Non-pigmented ciliary epithelial cell (primary cell): ENCODE measurements around the gene JUN.
"Not testable (repeated sequence)": the region's sequence is repeated elsewhere in the genome, so short reads cannot be mapped to it uniquely, and the experiment has no call there.

ENCODE experiments used
- DNase-seq: peaks from one replicate; pipeline ENCODE4 v3.0.0-alpha.2; 2010; ENCODE audit warnings: low read depth

Gene JUN

DNA sequence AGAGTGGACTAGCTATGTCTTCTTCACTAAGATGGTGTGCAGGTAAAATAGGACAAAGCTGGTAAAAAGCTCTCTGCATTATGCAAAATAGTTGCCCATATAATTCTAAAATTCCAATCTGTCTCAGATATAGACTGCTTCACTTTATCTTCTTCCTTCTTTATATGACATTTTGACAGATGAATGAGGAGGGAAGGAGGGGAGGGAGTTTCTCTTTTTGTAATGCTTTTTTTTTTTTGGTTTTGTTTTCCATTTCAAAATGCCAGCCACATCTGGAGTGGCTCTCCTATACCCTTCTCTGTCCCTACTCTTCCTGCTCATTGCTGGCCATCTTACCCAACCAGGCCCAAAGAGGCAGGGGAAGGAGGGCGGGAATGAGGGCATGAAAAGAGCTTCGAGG is 24.2 kb upstream of the JUN start:
- no peak for DNase-seq

DNA sequence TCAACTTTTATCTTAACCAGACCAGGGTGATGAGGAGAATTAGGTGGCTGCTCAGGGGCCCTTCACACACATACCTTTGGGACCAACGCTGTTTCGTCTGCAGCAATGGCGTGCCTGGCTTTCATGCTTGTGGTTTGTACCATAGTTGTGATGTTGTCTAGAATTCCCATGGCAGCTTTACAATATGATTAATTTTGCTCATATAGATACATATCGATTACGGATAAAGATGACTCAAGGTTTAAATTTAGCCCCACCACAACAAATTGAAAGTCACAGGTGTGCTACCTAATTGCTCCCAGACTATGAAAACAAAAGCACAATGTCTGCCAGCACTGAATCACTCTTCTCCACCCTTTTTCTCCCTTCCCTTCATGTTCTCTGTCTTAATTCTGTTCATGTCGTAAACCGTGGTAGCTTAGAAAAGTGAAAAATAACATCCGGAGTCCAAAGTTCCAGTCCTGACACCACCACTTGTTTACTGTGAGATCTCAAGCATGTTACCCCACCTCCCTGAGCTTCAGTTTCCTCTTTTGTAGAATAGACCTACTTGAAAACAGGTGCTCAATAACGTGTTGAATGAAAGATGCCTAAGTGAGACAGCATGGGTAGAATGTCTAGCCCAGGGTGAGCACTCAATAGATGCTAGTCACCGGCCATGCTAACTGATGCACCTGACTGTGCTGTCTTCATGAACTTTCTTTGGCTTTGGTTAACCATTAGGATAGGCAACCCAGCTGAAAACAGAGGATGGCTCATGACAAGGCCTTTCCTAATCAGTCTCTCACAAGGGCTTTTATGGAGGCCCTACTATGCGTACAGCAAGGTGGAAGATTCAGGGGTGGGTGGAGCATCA is 22.1 kb upstream of the JUN start:
- no peak for DNase-seq

- no peak for DNase-seq
Measured at GRCh38 chr1:58804853-58805565, 21.2 kb upstream of the JUN start.

GRCh38 chr1:58803858-58804257 is 20.0 kb upstream of the JUN start:
- no peak for DNase-seq

GRCh38 chr1:58802640-58803399 is 19.0 kb upstream of the JUN start:
- no peak for DNase-seq

GRCh38 chr1:58801286-58801685 is 17.4 kb upstream of the JUN start:
- not testable (repeated sequence) for DNase-seq

DNA sequence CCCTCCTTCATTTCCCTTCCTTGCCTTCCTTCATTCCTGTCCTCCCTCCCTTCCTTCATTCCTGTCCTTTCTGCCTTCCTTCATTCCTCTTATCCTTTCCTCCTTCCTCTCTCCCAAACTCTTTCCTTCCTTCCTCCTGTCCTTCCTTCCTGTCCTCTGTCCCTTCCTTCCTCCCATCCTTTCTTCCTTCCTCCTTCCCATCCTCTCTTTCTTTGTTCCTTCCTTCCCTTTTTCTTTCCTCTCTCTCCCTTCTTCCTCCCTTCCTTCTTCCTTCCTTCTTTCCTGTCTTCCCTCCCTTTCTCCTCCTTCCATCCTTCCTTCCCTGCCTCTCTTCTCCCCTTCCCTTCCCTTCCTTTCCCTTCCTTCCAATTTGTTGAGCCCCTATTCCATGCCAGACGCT is 15.8 kb upstream of the JUN start:
- DNase-seq, result no peak

DNA sequence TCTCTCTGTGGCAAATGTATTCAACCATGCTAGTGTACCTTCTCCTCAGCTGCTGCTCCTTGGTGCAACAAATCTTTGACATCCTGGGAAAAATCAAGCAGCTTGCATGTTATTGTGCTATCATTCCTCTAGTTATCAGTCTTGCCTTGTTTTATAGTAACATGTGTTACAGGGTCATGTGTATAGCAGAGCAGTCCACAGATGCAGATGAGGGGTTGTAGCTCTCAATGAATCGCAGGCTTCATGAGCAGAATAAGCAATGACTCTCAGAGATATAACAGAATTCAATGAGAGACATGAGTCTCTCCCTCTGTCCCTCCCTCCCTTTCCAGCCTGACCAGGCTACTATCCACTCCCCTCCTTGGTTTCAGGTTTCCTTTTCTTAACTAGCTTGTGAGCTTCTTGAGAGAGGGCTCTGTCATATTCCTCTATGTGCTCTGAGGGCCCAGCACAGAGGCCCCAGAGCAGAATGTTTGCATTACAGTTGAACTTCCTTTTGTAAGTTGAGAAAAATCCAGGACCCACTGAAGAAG is 15.1 kb upstream of the JUN start:
- DNase-seq, result no peak

DNA sequence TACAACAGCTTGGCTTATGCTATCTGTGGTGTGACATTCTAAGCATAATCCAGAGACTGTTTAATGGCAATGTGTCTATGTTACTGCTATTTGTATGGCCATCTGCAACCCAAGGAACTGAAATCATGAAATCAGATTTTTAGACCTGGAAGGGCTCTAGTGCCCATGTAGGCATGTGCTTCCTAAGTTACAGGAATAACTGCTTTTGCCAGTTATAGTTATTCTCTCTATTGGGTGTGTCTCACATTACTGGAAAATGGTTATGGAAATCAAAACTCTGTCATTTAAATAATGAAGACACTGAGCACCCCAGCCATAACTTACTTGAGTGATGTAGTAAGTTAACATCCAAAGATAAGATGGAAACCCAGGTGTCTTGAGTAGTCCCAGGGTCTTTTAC is 12.6 kb upstream of the JUN start:
- no peak for DNase-seq

DNA sequence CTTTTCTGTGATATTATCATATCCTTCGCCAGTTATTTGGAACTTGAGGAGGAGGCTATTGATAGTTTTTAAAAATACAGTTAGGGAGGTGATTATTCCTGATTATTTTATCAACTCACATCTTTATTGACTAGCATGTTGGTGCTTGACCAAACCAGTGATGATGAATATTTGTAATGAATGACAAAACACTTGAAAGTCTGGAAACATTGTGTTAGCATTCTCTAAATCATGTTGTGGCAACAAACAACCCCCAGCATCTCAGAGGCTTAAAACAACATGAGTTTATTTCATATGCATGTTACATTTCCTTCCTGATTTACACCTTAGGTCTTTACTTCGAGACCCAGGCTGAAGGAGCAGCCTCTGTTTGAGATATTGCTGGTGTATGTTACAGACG is 10.7 kb upstream of the JUN start:
- DNase-seq, result no peak

DNA sequence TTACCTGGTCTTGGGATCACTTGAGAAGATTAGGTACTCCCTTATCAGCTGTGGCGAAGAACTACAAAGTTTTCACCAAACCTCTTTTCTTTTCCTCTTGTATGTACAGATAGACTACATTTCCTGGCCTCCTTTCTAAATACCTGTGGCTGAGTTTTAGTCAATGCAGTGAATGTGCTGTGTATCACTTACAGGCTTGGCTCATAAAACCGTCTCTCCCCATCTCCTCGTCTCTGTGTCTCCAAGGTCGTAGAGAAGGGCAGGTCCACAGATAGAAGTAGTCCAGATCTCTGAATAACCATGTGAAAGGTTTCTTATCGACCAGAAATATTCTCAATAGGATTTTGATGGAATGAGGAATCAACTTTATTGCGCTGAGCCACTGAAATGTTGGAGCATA is 9.0 kb upstream of the JUN start:
- DNase-seq, result no peak

GRCh38 chr1:58791106-58791505 is 7.3 kb upstream of the JUN start:
- no peak for DNase-seq

- no peak for DNase-seq
Measured at GRCh38 chr1:58789996-58790660, 6.3 kb upstream of the JUN start.

DNA sequence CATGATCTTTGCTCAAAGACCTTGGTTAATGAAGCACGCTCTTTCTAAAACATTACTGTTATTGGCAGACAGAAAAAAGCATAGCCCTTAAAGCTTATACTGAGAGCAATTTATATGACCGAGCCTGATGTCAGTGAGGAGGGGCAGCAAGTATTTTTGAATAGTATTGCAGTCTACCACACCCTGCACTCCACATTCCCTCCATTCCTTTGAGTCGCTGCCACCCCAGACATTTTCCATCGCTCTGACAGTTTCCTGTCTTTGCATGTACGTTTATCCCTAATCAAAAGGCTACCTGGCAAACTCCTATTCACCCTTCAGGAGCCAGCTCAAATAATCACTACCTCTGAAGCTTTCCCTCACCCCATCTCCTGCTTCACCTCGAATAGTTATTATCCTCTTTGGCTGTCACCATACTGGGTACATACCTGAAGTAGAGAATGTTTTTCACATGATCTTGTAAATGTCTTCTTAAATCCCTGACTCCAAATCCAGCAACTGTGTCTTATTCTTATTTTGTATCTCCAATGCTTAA is 5.5 kb upstream of the JUN start:
- DNase-seq, result no peak

- DNase-seq, result no peak
Measured at GRCh38 chr1:58788259-58788658, 4.4 kb upstream of the JUN start.

DNA sequence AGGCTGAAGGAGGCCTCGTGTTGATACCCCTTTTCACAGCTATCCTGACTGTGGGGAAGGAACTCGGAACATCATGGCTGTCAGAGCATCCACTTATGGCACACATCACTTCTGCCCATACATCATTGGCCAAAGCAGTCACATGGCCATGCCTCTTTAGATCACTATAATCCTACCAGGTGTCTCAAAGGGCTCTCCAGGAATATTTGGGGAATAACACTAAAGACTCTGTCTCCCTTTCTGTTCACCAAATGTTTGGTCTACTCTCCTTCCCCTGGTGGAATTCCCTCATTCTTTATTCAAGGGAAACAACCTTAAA is 3.0 kb upstream of the JUN start:
- no peak for DNase-seq

DNA sequence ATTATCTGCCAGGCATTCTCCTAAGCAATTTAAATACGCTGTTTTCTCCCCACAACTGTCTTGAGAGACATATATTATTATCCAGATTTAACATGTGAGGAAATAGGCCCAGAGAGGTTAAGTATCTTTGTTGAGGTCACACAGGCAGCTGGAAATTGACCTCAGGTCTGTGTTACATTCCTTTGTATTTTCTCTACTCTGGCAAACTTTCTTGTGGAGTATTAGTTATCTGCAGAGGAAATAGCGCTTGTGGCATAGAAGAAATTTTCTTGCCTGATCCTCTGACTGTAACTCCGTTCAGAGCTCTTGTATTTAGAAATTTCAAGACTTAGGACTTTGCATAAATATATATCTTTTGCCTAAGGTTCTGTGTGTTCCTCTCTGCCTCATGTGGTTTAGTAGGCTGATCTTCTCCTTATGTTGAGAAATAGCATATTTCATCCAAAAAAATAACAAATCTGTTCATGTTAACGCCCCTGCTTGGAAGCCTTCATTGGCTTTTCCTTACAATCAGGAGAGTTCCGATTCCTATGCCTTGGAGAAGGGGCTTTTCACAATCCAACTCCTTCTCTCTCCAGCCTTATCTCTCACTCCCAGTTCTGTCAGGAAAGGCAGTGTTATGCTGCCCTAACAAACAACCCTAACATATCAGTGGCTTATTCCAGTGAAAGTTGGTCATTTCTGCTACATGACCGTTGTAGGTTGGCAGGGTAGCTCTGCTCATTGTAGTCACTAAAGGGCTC is 2.5 kb upstream of the JUN start:
- DNase-seq, result no peak

DNA sequence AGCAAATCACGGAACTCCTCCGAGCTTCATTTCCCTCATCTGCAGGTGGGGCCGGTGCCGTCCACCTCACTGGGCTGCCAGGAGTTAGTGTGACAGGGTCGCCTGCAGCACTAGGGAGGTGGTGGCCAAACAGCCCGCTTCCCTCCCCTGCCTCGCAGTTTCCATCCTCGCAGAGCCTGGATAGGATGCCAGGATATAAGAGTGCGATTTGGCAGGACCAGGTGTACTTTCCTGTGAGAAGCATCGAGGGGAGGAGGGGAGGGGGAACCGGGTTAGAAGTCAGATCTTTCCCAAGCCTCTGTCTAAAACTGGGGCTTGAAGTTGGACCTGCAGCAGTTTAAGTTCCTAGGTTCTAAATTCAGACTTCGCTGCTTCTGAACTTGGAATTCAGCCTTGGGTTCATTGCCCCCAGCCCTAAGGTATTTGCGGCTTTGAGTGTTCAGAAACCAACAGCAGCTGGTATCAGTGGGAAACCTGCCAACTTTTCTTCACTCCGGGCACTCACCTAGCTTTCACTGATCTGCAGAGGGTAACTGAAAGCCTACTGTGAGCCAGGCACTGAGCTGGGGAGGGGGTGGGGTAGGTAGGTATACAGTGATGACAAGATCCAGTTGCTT is 1.7 kb upstream of the JUN start:
- no peak for DNase-seq

- peak; percentile 74 for DNase-seq
Measured at GRCh38 chr1:58784758-58785441, 1.1 kb upstream of the JUN start.
